ENCODE data around the gene CUZD1.

Gene CUZD1

DNA sequence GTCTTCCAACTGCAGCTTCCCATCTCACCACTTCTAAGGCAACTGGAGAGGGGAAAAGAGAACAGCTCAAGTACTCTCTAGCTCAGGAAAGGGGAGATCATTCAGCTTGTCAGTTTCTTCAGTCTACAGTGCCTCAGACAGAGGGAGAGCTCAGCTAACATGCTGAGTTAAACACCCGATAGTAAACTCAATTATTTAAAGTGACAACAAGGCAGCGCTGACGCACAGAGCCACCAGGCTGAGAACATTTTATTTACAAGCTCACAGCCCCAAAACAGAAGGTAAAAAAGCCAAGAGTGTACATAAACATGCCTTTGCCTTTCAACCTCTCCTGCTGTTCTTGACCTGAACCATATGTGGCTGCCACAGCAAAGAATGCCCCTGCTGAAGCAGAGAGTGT, 10.1 kb upstream of the CUZD1 start:
- DNase-seq (ENCODE audit: low read depth in 2 of 2, low spot score in 1 of 2), result no peak

GRCh38 chr10:122854648-122855047, 9.0 kb upstream of the CUZD1 start:
- DNase-seq (ENCODE audit: low read depth in 2 of 2, low spot score in 1 of 2), result no peak

- no peak for DNase-seq (ENCODE audit: low read depth in 2 of 2, low spot score in 1 of 2)
These were observed 8.1 kb upstream of the CUZD1 start for GRCh38 chr10:122853665-122854313.

- DNase-seq (ENCODE audit: low read depth in 2 of 2, low spot score in 1 of 2), result no peak
These were observed 6.6 kb upstream of the CUZD1 start for GRCh38 chr10:122852261-122852660.

DNA sequence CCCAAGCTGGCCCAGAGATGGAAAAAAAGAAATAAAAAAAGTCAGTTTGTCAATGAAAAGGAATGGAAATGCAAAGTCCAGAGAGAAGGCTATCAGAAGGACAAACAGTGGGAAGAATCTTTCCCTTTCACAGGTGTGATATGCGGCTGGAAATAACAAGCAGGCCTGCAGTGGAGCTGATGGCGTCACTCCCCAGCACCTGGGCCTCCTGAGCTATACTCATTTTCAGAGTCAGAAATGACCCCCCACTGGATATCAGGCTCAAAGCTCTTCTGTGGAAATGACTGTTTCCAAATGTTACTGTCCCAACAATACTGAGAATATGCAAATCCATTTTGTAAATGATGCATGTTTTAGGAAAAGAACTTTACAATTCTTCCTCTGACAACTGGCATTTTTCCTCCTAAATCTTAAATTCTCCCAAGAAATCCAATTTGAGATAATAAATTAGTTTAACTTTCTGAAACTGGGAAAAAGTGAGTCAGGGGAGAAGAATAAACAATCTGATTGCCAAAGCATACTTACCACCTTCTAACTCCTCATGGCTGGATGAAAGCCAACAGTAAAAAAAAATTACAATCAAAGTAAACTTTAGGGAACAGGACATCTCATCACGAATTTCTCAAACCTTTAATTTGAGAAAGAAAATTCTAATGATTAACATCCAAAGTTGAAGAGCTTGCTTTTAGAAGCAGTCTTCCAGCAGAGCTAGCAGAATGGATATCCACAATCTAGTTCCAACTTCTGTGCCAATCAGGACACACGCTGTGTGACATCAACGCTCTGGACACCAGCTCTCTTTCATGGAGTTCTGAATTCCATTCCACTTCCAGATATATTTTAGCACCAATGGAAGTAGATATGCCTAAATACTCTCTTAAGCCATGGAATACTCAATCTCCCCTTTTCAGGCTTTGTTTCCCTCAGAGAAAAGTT, 5.3 kb upstream of the CUZD1 start:
- DNase-seq (ENCODE audit: low read depth in 2 of 2, low spot score in 1 of 2), result no peak

DNA sequence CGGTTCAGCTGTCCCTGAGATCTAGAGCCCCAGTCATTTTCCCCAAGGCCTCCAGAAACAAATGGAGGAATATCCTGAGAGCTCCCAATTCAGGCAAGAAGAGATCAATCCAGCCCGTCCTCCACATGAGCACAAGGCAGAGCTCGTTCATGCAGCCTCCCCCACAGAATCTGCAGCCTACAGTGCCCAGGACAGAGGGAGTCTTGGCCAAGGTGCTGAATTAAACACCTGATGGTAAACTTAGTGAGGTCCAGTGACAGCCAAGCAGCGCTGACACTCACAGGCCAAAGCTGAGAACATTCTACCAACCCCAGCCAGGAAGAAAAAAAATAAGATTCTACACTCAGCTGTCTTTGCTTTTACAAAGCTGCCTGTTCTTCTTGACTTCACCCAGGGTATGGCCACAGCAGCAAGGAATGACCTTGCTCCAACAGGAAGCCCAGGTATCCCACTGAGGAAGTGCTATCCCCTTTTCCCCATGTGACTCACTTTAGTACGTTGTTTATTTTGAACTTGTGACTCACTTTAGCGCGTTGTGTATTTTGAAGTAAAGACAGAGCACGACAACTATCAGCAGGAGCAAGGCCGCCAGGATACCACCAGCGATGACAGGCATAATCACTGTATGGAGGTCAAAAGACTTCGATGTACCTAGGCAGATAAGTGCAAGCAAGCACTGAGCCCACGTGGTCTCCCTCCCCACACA, 4.4 kb upstream of the CUZD1 start:
- DNase-seq (ENCODE audit: low read depth in 2 of 2, low spot score in 1 of 2), result no peak

GRCh38 chr10:122849090-122849489, 3.4 kb upstream of the CUZD1 start:
- no peak for DNase-seq (ENCODE audit: low read depth in 2 of 2, low spot score in 1 of 2)

GRCh38 chr10:122847782-122848604, 2.3 kb upstream of the CUZD1 start:
- DNase-seq (ENCODE audit: low read depth in 2 of 2, low spot score in 1 of 2), result no peak

GRCh38 chr10:122844146-122844545, 1.5 kb downstream of the CUZD1 start:
- DNase-seq (ENCODE audit: low read depth in 2 of 2, low spot score in 1 of 2), result no peak

- DNase-seq (ENCODE audit: low read depth in 2 of 2, low spot score in 1 of 2), result no peak
These were observed 4.1 kb downstream of the CUZD1 start for GRCh38 chr10:122841569-122841968.

- DNase-seq (ENCODE audit: low read depth in 2 of 2, low spot score in 1 of 2), result no peak
These were observed 6.2 kb downstream of the CUZD1 start for GRCh38 chr10:122839505-122839904.

DNA sequence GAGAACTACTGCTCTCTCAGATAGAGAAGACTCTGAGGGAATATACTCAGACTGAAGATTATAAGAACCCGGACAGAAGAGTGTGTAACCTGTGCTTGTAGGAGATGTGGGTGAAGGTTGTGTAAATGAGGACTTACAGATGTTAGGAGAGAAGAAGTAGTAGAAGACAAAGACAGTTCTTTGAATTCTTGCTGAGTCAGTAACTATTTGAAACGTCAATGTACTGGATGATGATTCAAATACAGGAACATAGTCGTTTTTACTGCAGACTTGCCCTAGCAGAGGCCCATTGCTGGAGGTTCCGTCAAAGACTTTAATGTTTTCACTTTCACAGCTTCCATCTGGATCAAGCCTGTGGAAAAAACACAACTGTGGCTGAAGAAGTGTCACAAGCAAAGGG, 6.8 kb downstream of the CUZD1 start:
- no peak for DNase-seq (ENCODE audit: low read depth in 2 of 2, low spot score in 1 of 2)

GRCh38 chr10:122835908-122836307, 9.7 kb downstream of the CUZD1 start:
- no peak for DNase-seq (ENCODE audit: low read depth in 2 of 2, low spot score in 1 of 2)

GRCh38 chr10:122830965-122831353, 14.7 kb downstream of the CUZD1 start:
- DNase-seq (ENCODE audit: low read depth in 2 of 2, low spot score in 1 of 2), result no peak

DNA sequence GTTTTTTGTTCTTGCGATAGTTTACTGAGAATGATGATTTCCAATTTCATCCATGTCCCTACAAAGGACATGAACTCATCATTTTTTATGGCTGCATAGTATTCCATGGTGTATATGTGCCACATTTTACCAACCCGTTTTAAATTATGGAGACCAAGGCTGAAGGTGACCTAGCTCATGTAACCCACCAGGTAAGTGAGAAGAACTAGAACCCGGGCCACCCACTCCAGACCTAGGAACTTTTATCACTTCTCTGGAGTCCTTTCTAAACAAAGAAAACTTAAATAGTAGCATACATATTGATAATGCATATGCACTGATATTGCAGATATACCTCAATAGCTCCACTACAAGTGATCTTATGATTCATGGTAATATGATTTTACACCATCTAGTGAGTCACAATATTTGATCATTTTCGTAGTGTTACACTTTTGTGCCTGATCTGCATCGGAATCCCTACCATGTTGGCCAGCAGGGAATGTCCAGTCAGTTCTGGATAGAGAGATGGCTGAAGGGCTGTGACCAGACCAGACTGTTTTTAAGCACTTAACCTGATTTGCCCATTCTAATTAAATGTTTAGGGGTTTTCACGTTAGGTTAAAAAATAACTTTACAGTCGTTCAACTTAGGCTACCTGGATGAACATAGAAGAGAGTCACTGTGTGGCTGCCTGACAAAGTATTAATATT, 15.2 kb downstream of the CUZD1 start:
- DNase-seq (ENCODE audit: low read depth in 2 of 2, low spot score in 1 of 2), result no peak

GRCh38 chr10:122829454-122829853, 16.2 kb downstream of the CUZD1 start:
- no peak for DNase-seq (ENCODE audit: low read depth in 2 of 2, low spot score in 1 of 2)

DNA sequence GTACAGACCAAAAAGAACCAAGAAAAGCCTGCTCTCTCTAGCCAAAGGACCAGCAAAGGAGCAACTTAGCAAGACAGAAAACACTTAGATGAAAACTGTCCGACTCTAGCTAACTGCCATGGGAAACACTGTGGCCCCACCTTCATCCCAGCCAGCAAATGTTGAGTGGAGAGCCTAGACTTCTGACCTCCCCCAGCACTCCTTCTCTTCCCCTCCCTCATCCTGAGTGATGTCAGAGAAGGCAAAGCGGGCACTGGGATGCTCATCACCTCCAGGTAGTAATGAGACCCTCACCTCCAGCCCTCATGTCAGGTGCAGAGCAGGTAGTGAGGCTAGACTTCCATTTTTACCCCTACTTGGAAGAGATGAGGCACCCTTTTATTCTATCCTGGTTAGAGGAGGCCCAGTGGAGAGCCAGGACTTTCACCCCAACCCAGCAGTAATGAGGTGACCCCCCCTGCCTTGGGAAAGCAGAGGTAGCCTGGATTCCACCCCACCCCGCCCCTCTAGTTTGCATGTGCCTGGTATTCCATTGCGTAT, 16.9 kb downstream of the CUZD1 start:
- no peak for DNase-seq (ENCODE audit: low read depth in 2 of 2, low spot score in 1 of 2)

DNA sequence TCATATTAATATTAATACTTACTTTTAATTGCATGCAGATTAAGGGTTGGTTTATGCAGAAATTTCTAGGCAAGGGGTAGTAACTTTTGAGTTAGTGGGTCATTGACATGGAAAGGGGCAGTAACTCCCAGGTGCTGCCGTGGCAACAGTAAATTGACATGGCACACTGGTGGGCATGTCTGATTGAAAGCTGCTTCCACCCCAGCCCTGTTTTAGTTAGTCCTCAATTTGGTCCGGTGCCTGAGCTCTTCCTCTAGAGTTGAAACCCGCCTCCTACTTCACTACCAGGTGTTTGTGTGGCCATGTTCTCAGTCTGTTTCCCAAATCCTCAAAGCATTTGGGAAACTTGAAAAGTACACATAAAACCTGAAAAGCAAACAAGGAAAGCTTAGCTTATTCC, 18.4 kb downstream of the CUZD1 start:
- no peak for DNase-seq (ENCODE audit: low read depth in 2 of 2, low spot score in 1 of 2)

DNA sequence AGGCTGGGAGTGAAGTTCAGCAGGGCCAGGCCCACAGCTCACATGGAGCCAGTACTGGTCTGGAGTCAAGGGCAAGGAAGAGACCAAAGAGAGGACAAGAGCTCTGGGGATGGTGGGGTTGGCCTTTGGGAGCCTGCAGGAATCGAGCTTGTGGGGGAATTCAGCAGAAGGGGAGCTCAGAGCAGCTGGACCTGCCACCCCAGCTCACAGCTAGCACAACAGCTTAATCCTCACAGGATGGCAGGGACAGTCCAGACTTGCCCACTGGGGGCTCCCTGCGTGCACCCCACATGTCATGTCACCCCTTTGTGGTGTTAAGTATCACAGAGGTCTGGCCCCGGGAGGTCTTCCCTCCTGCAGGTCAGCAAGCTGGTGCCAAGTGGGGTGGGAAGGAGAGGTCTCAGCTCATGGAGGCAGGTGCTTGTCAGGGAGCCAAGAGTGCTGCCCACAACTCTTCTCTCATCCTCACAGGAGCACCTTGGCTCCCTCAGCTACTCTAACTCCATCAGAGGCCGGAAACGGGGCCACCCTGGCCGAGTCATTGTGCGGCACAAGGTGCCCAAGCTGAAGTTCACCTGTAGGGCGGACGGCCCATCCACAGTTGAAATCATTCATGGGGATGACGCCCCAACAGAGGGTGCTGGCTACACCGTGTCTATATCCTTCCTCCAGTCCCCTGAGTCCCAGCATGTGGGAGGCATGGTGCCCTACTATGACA, 22.5 kb downstream of the CUZD1 start:
- DNase-seq (ENCODE audit: low read depth in 2 of 2, low spot score in 1 of 2), result no peak

- no peak for DNase-seq (ENCODE audit: low read depth in 2 of 2, low spot score in 1 of 2)
These were observed 23.8 kb downstream of the CUZD1 start for GRCh38 chr10:122821808-122822207.
